Tibial nerve (tissue), 4 donors: Measurements from ENCODE around the gene DCP1B. TPM values are rescaled to one million over a fixed set of nuclear protein-coding genes. Genes with fewer than 3 reads are reported as not detected.
A peak's percentile ranks its signal among the peaks of the same experiment; 100 is the strongest.

Source experiments
- DNase-seq, 2 donors: peaks; one replicate each; pipeline ENCODE4 v3.0.0-alpha.2; 2019; ENCODE audit warnings: low spot score in 2 of 2
- H3K27ac ChIP-seq, 4 donors: fragments of 200-600 bp; sonication (generic) in 3 of 4; one replicate each; pipeline ENCODE4 v1.5.1; 2017 to 2019; ENCODE audit warnings: mild to moderate bottlenecking in 1 of 4
- H3K27me3 ChIP-seq, 2 donors: fragments of 200-600 bp; sonication (generic) in 1 of 2; one replicate each; pipeline versions ENCODE4 v1.5.1 to v1.6.0; 2017 to 2019
- H3K36me3 ChIP-seq, 3 donors: fragments of 200-600 bp; sonication (generic); one replicate each; pipeline ENCODE4 v1.5.1; 2018 to 2019
- H3K4me1 ChIP-seq, 4 donors: fragments of 200-600 bp; sonication (generic) in 3 of 4; one replicate each; pipeline ENCODE4 v1.5.1; 2017 to 2019
- H3K4me3 ChIP-seq, 4 donors: fragments of 200-600 bp; sonication (generic) in 3 of 4; one replicate each; pipeline ENCODE4 v1.5.1; 2017 to 2019; ENCODE audit warnings: mild to moderate bottlenecking in 1 of 4, moderate library complexity in 1 of 4
- H3K9me3 ChIP-seq, 4 donors: fragments of 200-600 bp; sonication (generic) in 3 of 4; one replicate each; pipeline ENCODE4 v1.5.1; 2017 to 2019
- EP300 ChIP-seq, 2 donors: sonication (generic); formaldehyde crosslinking; IDR thresholded peaks; one replicate each; pipeline ENCODE4 v1.6.1; 2017; ENCODE audit warnings: antibody characterized with exemption in 2 of 2, mild to moderate bottlenecking in 1 of 2
- POLR2A ChIP-seq, 2 donors: fragments of 450-650 bp; IDR thresholded peaks; one replicate each; pipeline ENCODE4 v1.6.1; 2017; ENCODE audit warnings: antibody characterized with exemption in 2 of 2, mild to moderate bottlenecking in 2 of 2, moderate library complexity in 2 of 2
- WGBS, 2 donors: methylation state at CpG; one replicate each; pipeline ENCODE4 v1.1.5; 2018; 5-methylcytosine and 5-hydroxymethylcytosine counted together
- total RNA-seq, 4 donors: library from RNA; depleted of rRNA; stranded (reverse); fragments of >200 nt; gene quantifications; one replicate each; pipeline ENCODE4 v1.1.0, GENCODE V29; 2016
- TF ChIP-seq, protein P1 (sequence below), 5 experiments: fragments of 200-600 bp in 3 of 5; fragments of 450-650 bp in 2 of 5; sonication (generic) in 3 of 5; IDR thresholded peaks; one replicate each; pipeline ENCODE4 v1.5.1; 2016 to 2019; ENCODE audit warnings: antibody characterized with exemption in 5 of 5, mild to moderate bottlenecking in 3 of 5, moderate library complexity in 2 of 5

DCP1B gene
- total RNA-seq, 4 donors from 2014 or later = 7.5 to 21.0 (median 13.3) TPM

DNA sequence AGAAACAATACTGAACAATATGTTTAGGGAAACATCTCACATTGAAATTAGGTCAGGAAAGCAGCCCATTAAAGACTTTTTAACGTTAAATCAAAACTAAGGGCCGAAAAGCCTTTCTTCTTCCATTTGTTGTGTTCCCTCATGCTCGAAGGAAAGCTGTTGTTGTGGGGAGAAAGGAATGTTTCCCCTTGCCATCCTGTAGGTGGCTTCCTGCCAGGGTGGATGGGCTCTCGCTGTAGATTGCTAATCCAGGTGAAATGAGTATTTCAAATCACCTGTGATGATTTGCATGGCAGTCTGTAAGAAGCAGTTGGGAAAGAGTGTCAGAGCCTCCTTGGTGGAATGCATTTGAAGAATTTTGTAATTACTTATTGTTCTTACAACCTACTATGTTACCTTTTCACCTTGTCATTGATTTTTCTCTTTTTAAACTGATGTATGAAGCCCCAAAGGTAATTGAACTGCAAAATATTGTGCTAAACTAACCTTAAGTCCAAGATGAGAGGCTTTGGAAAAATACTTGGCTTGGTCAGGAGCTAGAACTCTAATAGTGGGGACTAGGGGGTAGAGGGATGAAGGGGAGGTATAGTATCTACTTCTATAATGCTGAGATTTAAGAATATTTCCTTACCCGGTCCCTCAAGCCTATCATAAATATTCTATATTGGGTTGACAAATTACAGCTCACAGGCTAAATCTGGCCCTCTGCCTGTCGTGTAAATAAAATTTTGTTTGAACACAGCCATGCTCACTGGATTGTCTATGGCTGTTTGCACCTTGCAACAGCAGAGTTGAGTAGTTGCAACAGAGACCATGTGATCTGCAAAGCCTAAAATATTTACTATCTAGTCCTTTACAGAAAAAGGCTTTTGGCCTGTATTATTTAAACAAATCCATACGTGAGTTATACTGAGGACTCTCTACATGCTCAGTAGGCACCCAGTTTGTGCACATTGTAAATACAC is 7.7 kb upstream of the DCP1B start:
- no peak for DNase-seq
- H3K4me1 ChIP-seq = peaks cover 0 to 9% (median 0%) of the 10 kb centered on the region in 4 donors
- TF ChIP-seq, protein P1, sequence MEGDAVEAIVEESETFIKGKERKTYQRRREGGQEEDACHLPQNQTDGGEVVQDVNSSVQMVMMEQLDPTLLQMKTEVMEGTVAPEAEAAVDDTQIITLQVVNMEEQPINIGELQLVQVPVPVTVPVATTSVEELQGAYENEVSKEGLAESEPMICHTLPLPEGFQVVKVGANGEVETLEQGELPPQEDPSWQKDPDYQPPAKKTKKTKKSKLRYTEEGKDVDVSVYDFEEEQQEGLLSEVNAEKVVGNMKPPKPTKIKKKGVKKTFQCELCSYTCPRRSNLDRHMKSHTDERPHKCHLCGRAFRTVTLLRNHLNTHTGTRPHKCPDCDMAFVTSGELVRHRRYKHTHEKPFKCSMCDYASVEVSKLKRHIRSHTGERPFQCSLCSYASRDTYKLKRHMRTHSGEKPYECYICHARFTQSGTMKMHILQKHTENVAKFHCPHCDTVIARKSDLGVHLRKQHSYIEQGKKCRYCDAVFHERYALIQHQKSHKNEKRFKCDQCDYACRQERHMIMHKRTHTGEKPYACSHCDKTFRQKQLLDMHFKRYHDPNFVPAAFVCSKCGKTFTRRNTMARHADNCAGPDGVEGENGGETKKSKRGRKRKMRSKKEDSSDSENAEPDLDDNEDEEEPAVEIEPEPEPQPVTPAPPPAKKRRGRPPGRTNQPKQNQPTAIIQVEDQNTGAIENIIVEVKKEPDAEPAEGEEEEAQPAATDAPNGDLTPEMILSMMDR (IDR thresholded peaks at IDR 0.05) = no peak
- TF ChIP-seq EP300 (IDR thresholded peaks at IDR 0.05) (no peak), POLR2A (IDR thresholded peaks at IDR 0.05) (no peak)
- H3K27ac ChIP-seq = no peak overlapping the region
- no peaks in the 10 kb centered on the region for H3K27me3 ChIP-seq
- no peaks in the 10 kb centered on the region for H3K9me3 ChIP-seq
- no peak overlapping the region for H3K4me3 ChIP-seq
- whole genome bisulfite sequencing, 2 donors = 70 to 78% methylated on average over 7 of the region's 7 CpGs
- no peaks in the 10 kb centered on the region for H3K36me3 ChIP-seq

DNA sequence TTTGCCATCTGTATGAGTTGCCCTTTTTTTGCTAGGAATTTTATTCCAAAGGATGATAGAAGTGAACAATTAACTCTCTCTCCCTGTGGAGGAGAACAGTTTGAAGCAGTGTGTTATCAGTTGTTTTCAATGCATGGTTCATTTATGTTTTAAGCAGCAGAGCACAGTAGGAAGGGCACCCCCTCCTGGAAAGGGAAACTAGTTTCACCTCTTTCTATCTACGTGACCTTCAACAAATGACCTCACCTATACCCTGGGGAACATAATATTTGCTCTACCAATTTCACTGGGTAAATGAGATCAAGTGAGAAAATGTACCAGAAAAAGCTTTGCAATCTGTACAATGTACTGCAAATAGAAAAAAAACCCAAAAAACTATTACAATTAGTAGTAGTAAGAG is 5.4 kb upstream of the DCP1B start:
- no peak overlapping the region for H3K4me3 ChIP-seq
- 37 to 40% methylated on average over 1 of the region's 1 CpG for WGBS, 2 donors
- H3K36me3 ChIP-seq = no peaks in the 10 kb centered on the region
- H3K9me3 ChIP-seq = no peaks in the 10 kb centered on the region
- TF ChIP-seq POLR2A (IDR thresholded peaks at IDR 0.05) (no peak), EP300 (IDR thresholded peaks at IDR 0.05) (no peak)
- TF ChIP-seq, protein P1 (IDR thresholded peaks at IDR 0.05) = no peak
- peaks cover 0 to 13% (median 0%) of the 10 kb centered on the region in 4 donors for H3K4me1 ChIP-seq
- no peak for DNase-seq
- no peak overlapping the region for H3K27ac ChIP-seq
- no peaks in the 10 kb centered on the region for H3K27me3 ChIP-seq

DNA sequence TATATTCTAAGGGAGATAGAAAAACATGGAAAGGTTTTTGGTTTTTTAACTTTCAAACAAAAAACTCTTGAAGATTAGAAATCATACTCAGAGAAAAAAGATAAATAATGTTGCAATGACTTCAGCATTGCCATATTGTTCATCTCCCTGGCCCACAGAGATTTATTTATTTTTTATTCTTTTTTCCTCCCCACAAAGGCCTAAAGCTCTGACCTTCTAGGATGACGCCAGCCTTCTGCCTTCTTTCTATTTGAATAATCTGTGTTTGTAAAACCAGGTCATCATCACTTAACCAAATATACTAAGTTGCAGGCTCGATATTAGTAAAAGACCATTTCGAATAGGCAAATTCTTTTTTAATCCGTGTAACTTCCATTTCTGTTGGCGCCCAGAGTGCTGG is 4.4 kb upstream of the DCP1B start:
- no peak overlapping the region for H3K27ac ChIP-seq
- TF ChIP-seq POLR2A (IDR thresholded peaks at IDR 0.05) = no peak
- TF ChIP-seq, protein P1 (IDR thresholded peaks at IDR 0.05) = no peak
- peaks cover 0 to 8% (median 0%) of the 10 kb centered on the region in 4 donors for H3K4me1 ChIP-seq
- no peak overlapping the region for H3K4me3 ChIP-seq
- no peaks in the 10 kb centered on the region for H3K9me3 ChIP-seq
- DNase-seq = no peak
- 86 to 89% methylated on average over 5 of the region's 5 CpGs for WGBS, 2 donors
- H3K27me3 ChIP-seq = no peaks in the 10 kb centered on the region
- no peaks in the 10 kb centered on the region for H3K36me3 ChIP-seq

DNA sequence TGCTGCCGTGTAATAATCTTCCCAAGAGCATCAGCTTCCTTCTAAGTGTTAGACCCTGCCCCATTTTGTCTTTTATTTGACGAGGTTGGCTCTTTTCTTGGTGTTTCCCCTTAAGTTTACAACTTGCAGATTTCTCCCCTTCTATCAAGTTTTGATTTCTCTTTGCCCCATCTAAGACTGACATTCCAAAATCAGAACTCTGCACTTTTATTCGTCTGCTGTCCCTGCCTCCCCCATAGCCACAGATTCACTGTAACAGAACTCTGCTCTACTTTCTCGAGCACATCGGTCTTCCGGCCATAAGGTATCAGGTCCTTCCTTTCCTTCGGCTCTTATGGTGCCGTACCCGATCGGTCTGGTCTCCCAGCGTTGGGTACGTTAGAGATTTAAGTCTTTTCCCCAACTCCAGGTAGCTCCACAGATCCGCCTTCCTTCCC is 563 bp downstream of the DCP1B start:
- no peak for TF ChIP-seq EP300 (IDR thresholded peaks at IDR 0.05)
- TF ChIP-seq, protein P1 (IDR thresholded peaks at IDR 0.05) = no peak
- no peak for TF ChIP-seq POLR2A (IDR thresholded peaks at IDR 0.05)
- Histone ChIP-seq H3K36me3 (no peaks in the 10 kb centered on the region), H3K9me3 (no peaks in the 10 kb centered on the region), H3K4me3 (peak overlapping the region; percentile 80 to 91 (median 86)), H3K27me3 (no peaks in the 10 kb centered on the region), H3K27ac (peak overlapping the region; percentile 77 to 94 (median 92)), H3K4me1 (peaks cover 0 to 38% (median 10%) of the 10 kb centered on the region in 4 donors)
- DNase-seq = peak in 1 of 2 donors; percentile 21
- 1% methylated on average over 13 of the region's 13 CpGs for WGBS, 2 donors
